ELR (cell line): ENCODE measurements around the gene SOX9.

ENCODE experiments used
- DNase-seq: peaks from one replicate; pipeline ENCODE4 v3.0.0-alpha.2; 2015; ENCODE audit warnings: low read depth

SOX9 gene

DNA sequence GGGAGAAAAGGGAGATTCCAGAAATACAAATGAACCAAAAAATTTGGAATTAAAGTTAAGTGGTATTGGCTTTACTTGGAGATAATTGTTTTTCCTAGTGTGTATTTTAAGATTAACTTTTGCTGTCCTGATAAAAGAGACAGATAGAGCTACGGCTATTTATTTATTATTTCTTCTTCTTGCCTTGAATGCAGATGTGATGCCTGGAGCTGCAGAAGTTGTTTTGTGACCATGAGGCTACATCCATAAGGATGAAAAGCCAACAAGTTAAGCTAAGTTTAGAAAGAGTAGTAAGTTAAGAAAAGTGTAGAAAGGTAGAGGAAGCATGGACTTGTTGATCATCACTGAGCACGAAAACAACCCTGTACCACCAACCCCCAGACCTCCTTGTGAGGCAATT lies 41.7 kb downstream of the SOX9 start:
- no peak for DNase-seq

DNA sequence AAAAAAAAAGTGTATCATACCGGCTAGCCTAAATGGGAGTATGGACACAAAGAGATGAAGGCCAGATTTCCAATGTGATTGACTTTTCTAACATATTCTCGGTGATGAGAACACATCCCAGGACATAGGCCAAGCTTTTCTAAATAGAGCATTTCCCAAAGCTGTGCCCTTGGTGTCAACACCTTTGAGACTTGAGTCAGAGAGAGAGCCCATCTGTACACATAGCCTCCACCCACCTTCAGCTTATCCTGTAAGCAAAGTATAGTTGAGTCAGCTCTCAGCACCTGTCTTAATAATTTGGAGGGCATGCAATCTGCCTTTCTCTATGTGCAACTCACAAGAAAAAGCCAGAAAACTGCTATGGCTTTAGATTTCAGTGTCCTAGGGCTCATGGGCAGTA lies 42.7 kb downstream of the SOX9 start:
- DNase-seq: no peak

DNA sequence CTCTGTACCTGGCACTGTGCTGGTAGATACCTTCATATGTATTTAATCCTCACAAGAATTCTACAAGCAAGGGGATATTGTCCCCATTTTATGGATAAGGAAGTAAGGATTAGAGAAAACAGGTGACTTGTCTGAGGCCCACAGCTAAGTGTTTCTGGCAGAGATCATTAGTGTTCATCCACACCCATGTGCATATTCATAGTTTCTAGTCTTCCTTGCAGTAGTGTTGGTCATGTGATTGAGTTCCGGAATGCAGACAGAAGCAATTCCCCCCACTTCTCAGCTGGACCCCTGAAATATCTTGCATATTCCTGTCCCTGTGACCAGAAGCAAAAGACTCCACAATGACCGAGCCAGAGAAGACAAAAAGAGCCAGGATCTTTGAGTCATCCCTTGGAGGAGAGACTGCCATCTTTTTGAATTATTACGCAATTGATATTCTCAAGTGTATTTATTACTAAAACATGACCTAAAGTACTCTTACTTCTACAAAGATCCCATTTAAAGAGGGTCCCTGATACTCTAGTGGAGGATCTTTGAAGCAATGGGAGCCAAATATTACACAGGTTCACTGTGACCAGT lies 43.4 kb downstream of the SOX9 start:
- no peak for DNase-seq

DNA sequence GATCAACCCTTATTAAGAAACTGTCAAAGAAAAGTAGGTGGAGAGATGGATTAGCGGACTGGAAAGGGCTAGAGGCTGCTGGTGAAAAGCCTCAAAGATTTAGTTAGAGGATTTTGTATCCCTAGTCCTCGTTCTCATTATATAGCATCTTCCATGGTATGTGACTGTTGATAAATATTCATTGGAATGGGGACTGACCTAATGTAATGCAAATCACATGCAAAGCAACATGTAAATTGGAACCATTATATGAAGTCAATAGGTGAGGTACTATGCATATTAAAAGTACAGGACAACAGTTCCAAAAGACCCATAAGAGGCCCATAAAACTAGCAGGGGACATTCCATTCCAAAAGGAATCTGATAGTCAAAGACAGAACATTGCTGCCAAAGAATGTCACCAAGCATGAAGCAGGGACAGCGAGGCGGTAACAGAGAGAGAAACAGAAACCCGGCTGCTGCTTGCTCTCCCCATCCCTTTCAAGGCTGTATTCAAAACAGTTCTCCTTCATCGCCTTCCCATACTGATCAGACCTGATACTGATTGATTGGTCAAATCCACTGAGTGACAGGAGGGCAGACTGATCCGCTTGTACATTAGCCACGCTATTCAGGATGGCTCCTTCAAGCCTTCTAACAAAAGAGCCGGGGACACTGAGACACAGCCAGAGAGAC lies 44.5 kb downstream of the SOX9 start:
- DNase-seq: no peak

DNA sequence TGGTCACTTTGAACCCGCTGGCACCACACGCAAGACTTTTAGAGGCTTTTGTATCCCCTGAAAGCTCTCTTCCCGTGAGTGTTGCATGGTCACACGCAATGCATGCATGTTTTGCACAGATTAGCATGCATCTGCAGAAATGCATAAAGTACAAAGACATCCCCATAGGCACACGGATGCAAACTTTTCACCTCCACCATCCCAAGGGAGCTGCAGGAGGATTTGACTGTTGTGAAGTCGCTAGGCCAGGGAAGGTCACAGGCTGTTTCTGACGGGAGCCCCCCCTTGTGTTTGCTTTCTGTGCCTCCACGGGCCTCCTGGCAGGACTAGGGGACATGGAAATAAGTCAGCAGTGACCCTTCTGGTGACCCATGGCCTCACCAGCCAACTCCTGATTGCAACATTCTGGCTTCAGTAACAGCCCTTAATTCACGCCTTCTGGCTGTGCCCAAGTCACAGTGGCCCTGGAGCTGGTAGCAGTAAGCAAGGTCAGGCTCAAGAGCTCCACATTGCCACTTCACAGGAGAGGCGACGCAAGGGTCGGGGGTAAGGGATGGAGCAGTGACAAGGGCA lies 45.1 kb downstream of the SOX9 start:
- DNase-seq: no peak

DNA sequence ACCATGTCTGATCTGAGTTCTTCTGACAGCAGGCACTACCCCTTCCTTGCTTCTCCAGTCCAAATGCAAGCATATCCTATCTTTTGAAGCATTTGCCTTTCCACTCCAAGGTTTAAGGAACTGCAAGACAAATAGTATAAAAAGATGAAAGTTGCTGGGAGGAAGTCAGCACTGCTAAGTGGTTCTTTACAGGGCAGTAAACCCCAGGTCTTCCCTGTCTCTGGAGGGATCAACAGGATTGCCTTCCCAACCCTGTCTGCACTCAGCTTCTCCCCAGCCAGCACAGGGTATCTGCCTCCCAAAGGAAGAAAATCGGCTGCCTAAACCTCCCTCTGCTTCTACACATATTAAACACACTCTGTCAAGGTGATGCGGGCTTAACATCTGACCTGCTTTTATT lies 46.8 kb downstream of the SOX9 start:
- DNase-seq: no peak

DNA sequence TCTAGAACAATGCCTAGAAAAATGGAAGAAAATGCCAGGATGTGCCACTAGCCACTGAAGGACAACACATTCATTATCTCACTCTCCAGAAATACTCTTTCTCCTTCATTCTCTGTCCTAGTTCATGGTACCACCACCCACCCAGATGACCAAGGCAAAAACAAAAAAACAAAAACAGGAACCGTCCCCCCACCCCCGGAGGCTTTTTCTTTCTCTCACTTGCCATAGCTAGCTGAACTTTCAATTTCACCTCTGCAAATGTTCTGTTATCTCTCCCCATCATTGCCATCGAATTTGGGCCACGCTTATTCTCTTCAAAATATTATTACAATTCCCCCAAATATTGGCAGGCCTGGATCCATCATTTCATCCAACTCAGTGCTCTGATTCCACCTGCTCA lies 49.0 kb downstream of the SOX9 start:
- DNase-seq: no peak

DNA sequence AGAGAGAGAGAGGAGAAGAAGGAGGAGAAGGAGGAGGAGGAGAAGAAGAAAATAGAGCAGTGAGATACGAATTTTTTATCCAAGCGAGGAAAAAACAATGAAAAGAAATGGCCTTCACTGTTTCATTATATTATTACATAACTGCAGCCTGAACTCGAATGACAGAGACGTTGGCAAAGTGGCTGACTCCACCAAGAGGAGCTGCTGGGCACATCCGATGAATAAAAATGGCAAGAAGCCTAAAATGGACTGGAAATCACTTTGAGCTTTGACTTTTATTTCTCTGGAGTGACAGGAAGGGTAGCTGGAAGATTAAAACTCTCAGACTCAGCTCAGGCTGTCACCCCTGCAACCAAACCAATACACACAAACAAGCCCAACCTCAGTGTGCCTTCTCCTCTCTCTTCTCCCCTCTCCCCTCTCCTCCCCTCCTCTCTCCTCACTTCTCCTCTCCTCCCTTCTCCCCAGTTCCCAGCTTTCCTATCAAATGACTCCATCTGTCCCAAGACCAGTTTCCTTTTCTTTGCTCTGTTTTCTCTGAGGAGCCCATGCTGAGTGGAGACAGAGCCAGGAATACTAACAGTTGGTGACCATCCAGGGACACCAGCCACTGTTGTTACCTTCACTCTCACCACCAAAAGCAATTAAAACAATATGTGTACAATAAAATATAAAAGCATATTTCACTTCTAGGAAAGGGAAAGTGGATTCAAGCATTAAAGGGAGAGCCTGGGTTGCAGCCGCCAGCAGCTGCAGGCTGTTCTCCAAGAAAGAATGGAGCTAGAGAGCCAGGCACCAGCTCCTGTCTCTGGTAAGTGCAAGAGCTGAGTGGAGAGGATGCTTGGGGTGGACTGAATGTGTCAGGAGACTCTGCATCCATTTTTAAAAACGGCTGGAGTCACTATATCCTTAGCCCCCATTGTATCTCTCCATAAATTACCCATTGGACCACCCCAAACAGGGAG lies 51.2 kb downstream of the SOX9 start:
- no peak for DNase-seq

DNA sequence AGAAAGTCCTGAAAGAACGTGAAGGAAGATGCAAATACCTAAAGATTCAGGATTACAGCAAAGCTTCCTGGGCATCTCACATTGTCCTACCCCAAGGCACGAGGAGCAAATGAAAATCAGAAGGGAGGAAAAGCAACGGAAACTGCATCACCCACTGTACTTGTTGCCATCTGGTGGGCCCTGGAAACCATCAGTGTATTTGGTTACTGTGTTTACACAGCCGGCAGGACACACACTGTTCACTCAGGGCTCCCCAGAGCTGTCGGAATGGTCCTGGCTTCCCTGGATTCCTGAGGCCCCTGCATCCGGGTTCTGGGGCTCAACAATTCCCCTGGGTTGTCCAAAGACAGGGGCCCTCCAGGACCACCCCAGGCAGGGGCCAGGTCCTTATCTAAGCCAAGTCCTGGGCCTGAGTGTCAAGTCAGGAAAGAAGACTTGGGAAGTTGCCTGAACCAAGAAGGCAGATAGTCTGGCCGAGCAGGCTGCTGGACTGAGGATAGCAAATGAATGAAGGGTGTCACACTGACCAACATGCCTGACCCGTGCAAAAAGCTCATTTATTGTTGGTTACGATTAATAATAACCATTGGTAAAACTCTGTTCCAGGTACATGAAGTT lies 52.8 kb downstream of the SOX9 start:
- no peak for DNase-seq

DNA sequence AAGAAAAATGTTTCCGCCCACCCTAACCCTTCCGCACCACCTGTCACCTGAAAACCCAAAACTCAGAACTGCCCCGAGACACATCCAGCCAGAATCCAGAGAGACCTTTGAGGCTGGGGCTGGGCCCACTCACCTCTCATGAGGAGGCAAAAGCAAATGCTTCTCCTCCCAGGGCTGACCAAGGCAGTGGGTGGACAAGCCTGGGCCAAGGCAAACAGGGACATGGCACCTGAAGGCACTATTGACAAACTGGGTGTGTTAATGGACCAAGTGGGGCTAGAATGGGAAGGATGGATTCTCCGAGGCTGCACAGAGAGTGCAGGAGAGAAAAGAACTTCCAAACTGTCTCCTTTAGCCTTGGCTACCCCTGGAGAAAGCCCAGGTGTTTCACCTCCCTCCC lies 54.4 kb downstream of the SOX9 start:
- DNase-seq: no peak
